Erythroblast (primary cell): ENCODE measurements around the gene CLEC7A.

ENCODE experiments used
- GATA1 ChIP-seq: IDR thresholded peaks from 2 replicates; pipeline ENCODE4 v1.6.1; 2011; ENCODE audit warnings: low read depth, mild to moderate bottlenecking, control low read depth, low read length, moderate library complexity
- POLR2A ChIP-seq: IDR thresholded peaks from 2 replicates; pipeline ENCODE4 v1.6.1; 2011; ENCODE audit warnings: mild to moderate bottlenecking, low read length

GRCh38 chr12:10067264-10067663, 62.7 kb downstream of the CLEC7A start:
- no peak for TF ChIP-seq POLR2A
- TF ChIP-seq GATA1, result no peak
